ENCODE data around the gene FAM25A. TPM values are rescaled to one million over a fixed set of nuclear protein-coding genes. Genes with fewer than 3 reads are reported as not detected.
A peak's percentile ranks its signal among the peaks of the same experiment; 100 is the strongest.
"Not testable (repeated sequence)": the region's sequence is repeated elsewhere in the genome, so short reads cannot be mapped to it uniquely, and the experiment has no call there.

FAM25A gene
- total RNA-seq (ENCODE audit: insufficient read depth, low replicate concordance) = not detected

DNA sequence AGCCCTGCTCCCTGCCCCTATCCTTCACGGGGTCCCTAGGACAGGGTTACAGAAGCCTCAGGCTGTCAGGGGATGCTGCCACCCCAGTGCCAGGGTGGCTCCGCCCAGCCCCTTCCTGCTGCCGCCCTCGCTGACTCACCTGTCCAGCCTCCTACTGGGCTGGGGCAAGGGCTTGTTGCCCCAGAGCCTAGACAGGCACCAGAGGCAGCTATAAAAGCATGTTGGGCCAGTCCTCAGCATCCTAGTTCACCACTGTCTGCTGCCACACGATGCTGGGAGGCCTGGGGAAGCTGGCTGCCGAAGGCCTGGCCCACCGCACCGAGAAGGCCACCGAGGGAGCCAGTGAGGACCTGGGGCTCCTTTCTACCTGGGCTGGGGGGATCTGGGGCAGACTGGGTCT is at the start of gene FAM25A:
FAM25A (plus strand) TSS at position 239 of the 400 bp plus-strand sequence; CDS start at position 270, 31 bp downstream.
- DNase-seq (ENCODE audit: low spot score) = not testable (repeated sequence)

DNA sequence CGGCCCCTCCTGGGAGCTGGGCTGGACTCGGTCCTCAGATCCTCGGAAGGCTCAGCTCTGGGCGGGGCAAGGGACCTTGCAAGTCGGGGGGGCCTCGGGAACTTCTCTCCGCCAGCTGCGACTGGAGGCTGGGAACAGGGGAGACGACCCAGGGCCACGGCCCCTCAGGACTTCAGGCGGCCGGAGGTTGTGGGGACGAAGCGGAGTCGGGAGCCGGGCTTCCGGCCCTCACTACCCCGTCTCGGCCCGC is 49.2 kb upstream of the FAM25A start:
- DNase-seq (ENCODE audit: low spot score) = no peak

DNA sequence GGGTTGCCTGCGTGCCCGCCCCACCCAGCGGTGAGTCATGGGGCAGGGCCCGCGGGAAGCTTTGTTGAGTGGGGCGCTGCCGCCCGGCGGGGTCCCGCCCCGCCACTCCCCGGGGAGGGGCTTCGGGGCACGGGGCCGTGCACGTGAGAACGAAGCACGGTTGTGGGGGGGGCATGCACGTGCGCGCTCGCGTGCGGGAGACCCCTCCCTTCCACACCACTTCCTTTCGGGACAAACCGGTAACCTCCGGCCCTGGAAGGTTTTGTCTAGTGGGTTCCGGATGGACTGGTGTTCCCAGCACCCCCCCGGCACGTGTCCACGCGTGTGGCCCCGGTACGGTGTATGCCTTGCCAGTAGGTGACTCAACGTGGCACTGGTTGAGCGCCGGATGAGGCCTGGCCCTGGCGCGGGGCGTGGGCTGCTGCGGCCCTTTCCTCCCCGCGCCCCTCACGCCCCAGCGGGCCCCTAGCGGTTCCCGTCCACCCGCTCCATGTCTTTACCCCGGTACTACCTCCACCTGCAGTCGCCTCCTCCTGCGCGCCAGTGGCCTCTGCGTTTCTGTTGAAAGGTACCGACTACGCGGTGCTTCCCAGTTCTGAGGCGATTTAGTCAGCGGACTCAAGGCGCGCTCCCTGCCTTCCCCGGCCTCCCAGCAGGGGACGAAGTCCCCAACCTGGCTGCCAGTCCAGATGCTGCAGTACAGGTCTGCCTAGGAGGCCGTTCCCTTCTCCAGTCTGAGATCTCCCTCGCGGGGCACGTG is 48.7 kb upstream of the FAM25A start:
- peak; percentile 90 for DNase-seq (ENCODE audit: low spot score)

GRCh38 chr10:86972613-86973380 is 47.3 kb upstream of the FAM25A start:
- DNase-seq (ENCODE audit: low spot score) = no peak

- DNase-seq (ENCODE audit: low spot score) = no peak
Observed at GRCh38 chr10:86974484-86974883, 45.6 kb upstream of the FAM25A start.

DNA sequence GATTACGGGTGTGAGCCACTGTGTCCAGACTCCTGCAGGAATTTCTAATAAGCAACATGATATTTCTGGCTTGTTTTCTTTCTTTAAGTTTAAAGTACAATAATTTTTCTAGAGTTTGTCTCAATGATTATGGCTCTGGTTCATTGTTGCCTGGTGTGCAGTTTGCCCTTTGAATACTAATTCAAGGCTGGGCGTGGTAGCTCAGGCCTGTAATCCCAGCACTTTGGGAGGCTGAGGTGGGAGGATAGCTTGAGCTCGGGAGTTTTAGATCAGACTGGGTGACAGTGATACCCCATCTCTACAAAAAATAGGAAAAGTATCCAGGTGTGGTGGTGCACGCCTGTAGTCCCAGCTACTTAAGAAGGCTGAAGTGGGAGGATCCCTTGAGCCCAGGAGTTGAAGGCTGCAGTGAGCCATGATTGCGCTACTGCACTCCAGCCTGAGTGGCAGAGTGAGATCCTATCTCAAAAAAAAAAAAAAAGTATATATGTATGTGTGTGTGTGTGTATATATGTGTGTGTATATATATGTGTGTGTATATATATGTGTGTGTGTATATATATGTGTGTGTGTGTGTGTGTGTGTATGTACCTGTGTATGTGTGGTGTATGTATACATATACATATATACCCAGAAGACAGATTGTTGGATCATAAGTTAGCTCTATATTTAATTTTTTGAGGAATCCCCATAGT is 43.6 kb upstream of the FAM25A start:
- no peak for DNase-seq (ENCODE audit: low spot score)

- DNase-seq (ENCODE audit: low spot score) = not testable (repeated sequence)
Observed at GRCh38 chr10:86978457-86978856, 41.6 kb upstream of the FAM25A start.

DNA sequence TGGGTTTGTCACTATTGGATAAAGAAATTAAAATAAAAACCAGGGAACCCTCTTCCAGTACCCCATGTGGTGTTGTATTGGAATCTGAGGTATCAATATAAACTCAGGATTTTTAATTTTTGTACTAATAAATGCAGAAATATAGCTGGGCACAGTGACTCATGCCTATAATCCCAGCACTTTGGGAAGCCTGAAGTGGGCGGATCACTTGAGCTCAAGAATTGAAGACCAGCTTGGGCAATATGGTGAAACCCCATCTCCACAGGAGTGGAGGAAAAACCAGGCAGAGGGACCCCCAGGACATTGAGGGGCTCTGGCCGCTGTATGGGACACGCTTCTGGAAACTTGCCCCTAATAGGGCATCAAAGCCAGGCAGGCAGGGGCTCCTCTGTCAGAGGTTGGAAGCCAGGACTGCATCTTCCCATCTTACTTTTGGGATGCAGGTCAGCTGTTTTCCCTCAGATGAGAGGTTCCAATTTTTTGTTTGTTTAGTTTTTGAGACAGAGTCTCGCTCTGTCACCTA is 40.7 kb upstream of the FAM25A start:
- no peak for DNase-seq (ENCODE audit: low spot score)

- peak; percentile 70 for DNase-seq (ENCODE audit: low spot score)
Observed at GRCh38 chr10:86979977-86980448, 40.1 kb upstream of the FAM25A start.

GRCh38 chr10:86981020-86981419 is 39.1 kb upstream of the FAM25A start:
- not testable (repeated sequence) for DNase-seq (ENCODE audit: low spot score)

DNA sequence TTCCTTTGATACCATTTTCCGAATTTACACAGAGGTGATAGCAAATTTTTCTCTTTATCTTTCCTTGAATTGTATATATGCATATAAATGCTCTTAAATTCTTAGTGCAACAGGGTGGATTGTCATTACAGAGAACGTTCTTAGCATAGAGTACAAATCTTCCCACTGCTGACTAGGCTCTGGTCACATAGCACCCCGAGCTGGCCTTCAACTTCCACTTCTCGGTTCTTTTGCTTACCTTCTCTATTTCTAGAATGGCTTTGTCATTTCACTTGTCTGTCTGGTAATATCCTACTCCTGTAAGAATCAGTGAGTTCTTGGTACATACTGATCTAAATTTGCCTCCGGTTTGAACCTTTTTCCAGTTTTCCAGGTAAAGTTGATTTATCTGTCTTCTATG is 38.4 kb upstream of the FAM25A start:
- DNase-seq (ENCODE audit: low spot score) = no peak

DNA sequence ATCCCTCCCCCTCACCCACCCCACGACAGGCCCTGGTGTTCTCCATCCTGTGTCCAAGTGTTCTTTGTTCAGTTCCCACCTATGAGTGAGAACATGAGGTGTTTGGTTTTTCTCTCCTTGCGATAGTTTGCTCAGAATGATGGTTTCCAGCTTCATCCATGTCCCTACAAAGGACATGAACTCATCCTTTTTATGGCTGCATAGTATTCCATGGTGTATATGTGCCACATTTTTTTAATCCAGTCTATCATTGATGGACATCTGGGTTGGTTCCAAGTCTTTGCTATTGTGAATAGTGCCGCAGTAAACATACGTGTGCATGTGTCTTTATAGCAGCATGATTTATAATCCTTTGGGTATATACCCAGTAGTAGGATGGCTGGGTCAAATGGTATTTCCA is 35.6 kb upstream of the FAM25A start:
- DNase-seq (ENCODE audit: low spot score) = not testable (repeated sequence)

DNA sequence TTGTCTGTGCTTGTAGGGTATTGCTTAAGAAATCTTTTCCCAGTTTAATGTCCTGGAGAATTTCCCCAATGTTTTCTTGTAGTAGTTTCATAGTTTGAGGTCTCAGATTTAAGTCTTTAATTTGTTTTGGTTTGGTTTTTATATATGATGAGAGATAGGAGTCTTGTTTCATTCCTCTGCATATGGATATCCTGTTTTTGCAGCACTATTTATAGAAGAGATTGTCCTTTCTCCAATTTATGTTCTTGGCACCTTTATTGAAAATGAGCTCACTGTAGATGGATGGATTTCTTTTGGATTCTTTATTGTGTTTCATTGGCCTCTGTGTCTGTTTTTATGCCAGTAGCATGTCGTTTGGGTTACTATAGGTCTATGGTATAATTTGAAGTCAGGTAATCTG is 31.6 kb upstream of the FAM25A start:
- DNase-seq (ENCODE audit: low spot score) = no peak

DNA sequence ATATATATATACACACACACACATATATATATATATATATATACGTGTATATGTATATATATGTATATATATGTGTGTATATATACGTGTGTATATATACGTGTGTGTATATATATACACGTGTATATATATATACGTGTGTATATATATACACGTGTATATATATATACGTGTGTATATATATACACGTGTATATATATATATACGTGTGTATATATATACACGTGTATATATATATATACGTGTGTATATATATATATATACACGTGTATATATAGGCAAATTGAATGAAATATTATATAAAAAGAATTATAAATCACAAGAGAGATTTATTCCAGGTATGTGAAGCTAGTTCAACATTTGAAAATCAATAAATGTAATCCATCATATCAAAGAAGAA is 28.7 kb upstream of the FAM25A start:
- not testable (repeated sequence) for DNase-seq (ENCODE audit: low spot score)

GRCh38 chr10:86992456-86992855 is 27.6 kb upstream of the FAM25A start:
- DNase-seq (ENCODE audit: low spot score) = no peak

- DNase-seq (ENCODE audit: low spot score) = no peak
Observed at GRCh38 chr10:86992929-86993328, 27.2 kb upstream of the FAM25A start.

DNA sequence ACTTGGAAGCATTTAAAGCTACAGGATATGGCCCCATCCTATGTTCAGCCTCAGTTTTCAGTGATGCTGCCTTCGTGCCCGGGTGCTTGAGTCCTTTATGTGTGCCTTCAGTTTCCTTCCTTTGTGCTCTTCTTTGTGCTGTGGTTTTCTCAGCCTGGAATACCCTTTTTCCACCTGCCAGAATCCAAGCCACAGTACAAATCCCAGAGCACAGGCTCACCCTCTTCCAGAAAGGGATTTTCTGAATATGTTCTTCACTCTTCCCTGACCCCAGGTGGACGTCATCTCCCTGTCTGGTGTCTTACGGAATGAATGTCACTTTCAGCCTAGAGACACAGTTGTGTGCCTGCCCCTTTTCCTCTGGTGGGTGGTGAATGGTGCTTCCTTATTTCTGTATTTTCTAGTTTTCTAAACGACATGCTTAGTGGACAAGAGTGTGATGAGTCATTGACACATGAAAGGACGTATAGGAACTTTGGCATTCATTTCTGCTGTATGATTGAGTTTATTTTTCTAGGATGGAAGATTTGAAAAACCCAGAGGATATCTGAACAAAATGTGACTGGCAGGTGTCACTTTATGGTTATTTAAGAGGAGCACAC is 20.2 kb upstream of the FAM25A start:
- DNase-seq (ENCODE audit: low spot score) = not testable (repeated sequence)

GRCh38 chr10:87000491-87000890 is 19.6 kb upstream of the FAM25A start:
- no peak for DNase-seq (ENCODE audit: low spot score)

DNA sequence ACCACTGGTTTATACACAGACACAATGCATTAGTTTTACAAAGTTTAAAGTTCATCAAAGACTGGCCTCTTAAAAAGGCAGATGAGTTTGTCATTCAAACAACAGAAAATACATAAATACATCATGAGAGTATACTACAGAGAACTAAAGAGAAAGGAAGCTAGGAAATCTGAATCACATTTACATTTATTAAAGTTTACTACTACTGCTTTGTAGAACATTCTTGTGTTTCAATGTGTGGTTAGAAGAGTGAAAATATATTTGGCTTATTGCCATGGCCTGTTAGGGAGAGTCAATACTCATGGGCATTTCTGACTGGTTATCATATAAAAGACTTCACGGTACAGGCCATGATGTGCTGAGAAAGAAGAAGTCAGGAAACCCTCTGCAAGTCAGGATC is 13.0 kb upstream of the FAM25A start:
- DNase-seq (ENCODE audit: low spot score) = not testable (repeated sequence)

- DNase-seq (ENCODE audit: low spot score) = not testable (repeated sequence)
Observed at GRCh38 chr10:87007674-87008073, 12.4 kb upstream of the FAM25A start.

GRCh38 chr10:87008303-87008702 is 11.8 kb upstream of the FAM25A start:
- DNase-seq (ENCODE audit: low spot score) = not testable (repeated sequence)

Measured in umbilical cord (tissue), 2 donors.